Right lobe of liver (tissue), 6 donors: ENCODE results near the gene ZNF304. TPM values are rescaled to one million over a fixed set of nuclear protein-coding genes. Genes with fewer than 3 reads are reported as not detected.

Experiments
- ATAC-seq, 4 donors: fragments of 200-7000 bp; cut with Tn5 transposase; one replicate each; pipeline ENCODE4 v1.9.1; 2020; ENCODE audit warnings: mild to moderate bottlenecking in 4 of 4, moderate library complexity in 4 of 4
- DNase-seq, 3 donors: peaks; one replicate each; pipeline ENCODE4 v3.0.0-alpha.2; 2020
- H3K27ac ChIP-seq, 3 donors: fragments of 200-600 bp; one replicate each; pipeline ENCODE4 v1.8.0; 2022
- H3K27me3 ChIP-seq, 2 donors: fragments of 200-600 bp; one replicate each; pipeline ENCODE4 v1.8.0; 2022
- H3K36me3 ChIP-seq, 4 donors: fragments of 200-600 bp; sonication (generic) in 1 of 4; one replicate each; pipeline versions ENCODE4 v1.5.1 to v1.8.0; 2017 to 2022; ENCODE audit warnings: control low read depth in 1 of 4
- H3K4me1 ChIP-seq, 4 donors: fragments of 200-600 bp; sonication (generic) in 1 of 4; one replicate each; pipeline versions ENCODE4 v1.5.1 to v1.8.0; 2017 to 2022; ENCODE audit warnings: control low read depth in 1 of 4
- H3K4me3 ChIP-seq, 3 donors: fragments of 200-600 bp; one replicate each; pipeline ENCODE4 v1.8.0; 2022
- H3K9me3 ChIP-seq, 4 donors: fragments of 200-600 bp; sonication (generic) in 1 of 4; one replicate each; pipeline versions ENCODE4 v1.5.1 to v1.8.0; 2017 to 2022; ENCODE audit warnings: control low read depth in 1 of 4
- CTCF ChIP-seq, 4 donors: fragments of 200-600 bp in 3 of 4; fragments of 450-650 bp in 1 of 4; IDR thresholded peaks; one replicate each; pipeline versions ENCODE4 v1.5.1 to v1.8.0; 2016 to 2022; ENCODE audit warnings: antibody characterized with exemption in 4 of 4, mild to moderate bottlenecking in 2 of 4
- POLR2A ChIP-seq: fragments of 450-650 bp; IDR thresholded peaks from one replicate; pipeline ENCODE4 v1.6.1; 2017; ENCODE audit warnings: antibody characterized with exemption, mild to moderate bottlenecking
- WGBS: methylation state at CpG from one replicate; pipeline ENCODE4 v1.1.6; 2018; ENCODE audit warnings: low coverage, low lambda C conversion rate; ENCODE audit not compliant: insufficient coverage; ENCODE audit errors: missing lambda C conversion rate; 5-methylcytosine and 5-hydroxymethylcytosine counted together
- intact Hi-C, 2 donors: fragments of 100-400 bp; cut with DNase I; formaldehyde crosslinking; loops; one replicate each; pipeline versions ENCODE4 v1.11.2 to v1.14.1; 2022
- total RNA-seq, 6 experiments: library from RNA; depleted of rRNA in 2 of 6; stranded (reverse); fragments of >200 nt in 2 of 6; fragmentation: NEBNext Ultra II Directional in 3 of 6; extraction: Animal tissue kit (Norgen Biotek cat#: 25700) in 3 of 6; gene quantifications; one replicate each; pipeline versions ENCODE4 v1.1.0 to v1.2.4, GENCODE V29; 2016 to 2023
- donor health status: DM: no; HTN: yes; CAD: no.
- donor health status: DM: no; HTN: no; CAD: no.
- donor health status: DM: no; HTN: no; CAD: no.
- donor health status: DM: no; HTN: yes; CAD: no.
- donor health status: DM: no; HTN: yes; CAD: no.

The ZNF304 gene
- total RNA-seq, 6 experiments from 2014 or later, result 1.5 to 2.8 (median 2.1) TPM

- Histone ChIP-seq H3K27me3 (no peaks in the 10 kb centered on the region), H3K36me3 (peaks cover 0 to 5% (median 1%) of the 10 kb centered on the region in 4 donors), H3K4me1 (no peaks in the 10 kb centered on the region), H3K27ac (no peak overlapping the region), H3K4me3 (no peak overlapping the region), H3K9me3 (peaks cover 0 to 19% (median 6%) of the 10 kb centered on the region in 4 donors)
- 64% methylated on average over 2 of the region's 9 CpGs for WGBS
- no peak for ATAC-seq
- intact Hi-C loops, result no loop called here
- DNase-seq, result no peak
- TF ChIP-seq CTCF (IDR thresholded peaks at IDR 0.05), result no peak
- TF ChIP-seq POLR2A, result no peak
Measured at GRCh38 chr19:57403737-57404563, 52.9 kb downstream of the ZNF304 start.

- no peaks in the 10 kb centered on the region for H3K36me3 ChIP-seq
- ATAC-seq (peak; percentile 50 to 66 (median 62)), DNase-seq (peak; percentile 62 to 71 (median 63))
- intact Hi-C loops, result no loop called here
- no peak overlapping the region for H3K4me3 ChIP-seq
- no peak overlapping the region for H3K27ac ChIP-seq
- H3K4me1 ChIP-seq, result peaks cover 0 to 7% (median 2%) of the 10 kb centered on the region in 4 donors
- WGBS, result 20% methylated on average over 8 of the region's 8 CpGs
- peaks cover 0 to 4% (median 2%) of the 10 kb centered on the region in 4 donors for H3K9me3 ChIP-seq
- TF ChIP-seq CTCF (IDR thresholded peaks at IDR 0.05) (peak; percentile 44 to 74 (median 58)), POLR2A (no peak)
- no peaks in the 10 kb centered on the region for H3K27me3 ChIP-seq
Measured at GRCh38 chr19:57406516-57407123, 55.5 kb downstream of the ZNF304 start.

Other genes with a start within 250 kb of the ZNF304 start
- gene USP29, start 231.3 kb upstream of the ZNF304 start, total RNA-seq, result not detected
- not detected for gene ZIM3, start 206.1 kb upstream of the ZNF304 start, total RNA-seq
- gene DUXA, start 183.8 kb upstream of the ZNF304 start, total RNA-seq, result not detected
- gene ZNF264, start 159.8 kb upstream of the ZNF304 start, total RNA-seq, result 10 to 100 TPM in 5 of 6 experiments, 1 to 10 TPM in 1; 9.9 to 14.4 (median 12.1) TPM
- 1 to 10 TPM in 1 of 6 experiments, under 1 TPM in 3, not detected in 2; 0.53 to 1.1 (median 0.77) TPM for gene AURKC, start 120.2 kb upstream of the ZNF304 start, total RNA-seq
- gene ZNF805, start 110.6 kb upstream of the ZNF304 start, total RNA-seq, result 1 to 10 TPM; 3.9 to 6.3 (median 5.5) TPM
- gene ZNF460, start 70.8 kb upstream of the ZNF304 start, total RNA-seq, result 10 to 100 TPM; 15.7 to 24.2 (median 21.8) TPM
- gene ZNF543, start 30.8 kb upstream of the ZNF304 start, total RNA-seq, result 1 to 10 TPM; 1.9 to 2.7 (median 2.4) TPM
- gene TRAPPC2B, start 12.3 kb downstream of the ZNF304 start, total RNA-seq, result 10 to 100 TPM in 1 of 6 experiments, 1 to 10 TPM in 5; 1.1 to 10.8 (median 3.1) TPM
- gene ZNF547, start 12.3 kb downstream of the ZNF304 start, total RNA-seq, result 1 to 10 TPM in 2 of 6 experiments, under 1 TPM in 4; 0.31 to 1.6 (median 0.93) TPM
- gene ZNF548, start 38.6 kb downstream of the ZNF304 start, total RNA-seq, result 1 to 10 TPM; 2.3 to 7.0 (median 4.8) TPM
- gene ZNF17, start 59.9 kb downstream of the ZNF304 start, total RNA-seq, result 1 to 10 TPM; 1.8 to 4.6 (median 3.4) TPM
- gene ZNF749, start 84.1 kb downstream of the ZNF304 start, total RNA-seq, result 1 to 10 TPM; 2.2 to 6.0 (median 3.8) TPM
- gene VN1R1, start 105.9 kb downstream of the ZNF304 start, total RNA-seq, result under 1 TPM; 0.11 to 0.48 (median 0.19) TPM
- 1 to 10 TPM; 1.7 to 4.8 (median 2.6) TPM for gene ZNF772, start 126.3 kb downstream of the ZNF304 start, total RNA-seq
- gene ZNF419, start 136.5 kb downstream of the ZNF304 start, total RNA-seq, result 1 to 10 TPM; 2.4 to 4.7 (median 3.4) TPM
- 1 to 10 TPM; 1.3 to 4.1 (median 2.2) TPM for gene ZNF773, start 148.7 kb downstream of the ZNF304 start, total RNA-seq
- 1 to 10 TPM in 2 of 6 experiments, under 1 TPM in 4; 0.61 to 1.8 (median 0.90) TPM for gene ZNF549, start 176.1 kb downstream of the ZNF304 start, total RNA-seq
- 1 to 10 TPM in 5 of 6 experiments, under 1 TPM in 1; 0.92 to 6.9 (median 2.5) TPM for gene ZNF550, start 208.6 kb downstream of the ZNF304 start, total RNA-seq
- gene ZNF416, start 227.6 kb downstream of the ZNF304 start, total RNA-seq, result 1 to 10 TPM in 4 of 6 experiments, under 1 TPM in 2; 0.43 to 1.8 (median 1.2) TPM
- gene ZIK1, start 232.9 kb downstream of the ZNF304 start, total RNA-seq, result 1 to 10 TPM in 1 of 6 experiments, under 1 TPM in 5; 0.31 to 4.2 (median 0.39) TPM
- 1 to 10 TPM in 1 of 6 experiments, under 1 TPM in 5; 0.25 to 1.2 (median 0.49) TPM for gene ZNF530, start 248.6 kb downstream of the ZNF304 start, total RNA-seq